ENCODE data around the gene TNFRSF11A.
A peak's percentile ranks its signal among the peaks of the same experiment; 100 is the strongest.

TNFRSF11A gene

DNA sequence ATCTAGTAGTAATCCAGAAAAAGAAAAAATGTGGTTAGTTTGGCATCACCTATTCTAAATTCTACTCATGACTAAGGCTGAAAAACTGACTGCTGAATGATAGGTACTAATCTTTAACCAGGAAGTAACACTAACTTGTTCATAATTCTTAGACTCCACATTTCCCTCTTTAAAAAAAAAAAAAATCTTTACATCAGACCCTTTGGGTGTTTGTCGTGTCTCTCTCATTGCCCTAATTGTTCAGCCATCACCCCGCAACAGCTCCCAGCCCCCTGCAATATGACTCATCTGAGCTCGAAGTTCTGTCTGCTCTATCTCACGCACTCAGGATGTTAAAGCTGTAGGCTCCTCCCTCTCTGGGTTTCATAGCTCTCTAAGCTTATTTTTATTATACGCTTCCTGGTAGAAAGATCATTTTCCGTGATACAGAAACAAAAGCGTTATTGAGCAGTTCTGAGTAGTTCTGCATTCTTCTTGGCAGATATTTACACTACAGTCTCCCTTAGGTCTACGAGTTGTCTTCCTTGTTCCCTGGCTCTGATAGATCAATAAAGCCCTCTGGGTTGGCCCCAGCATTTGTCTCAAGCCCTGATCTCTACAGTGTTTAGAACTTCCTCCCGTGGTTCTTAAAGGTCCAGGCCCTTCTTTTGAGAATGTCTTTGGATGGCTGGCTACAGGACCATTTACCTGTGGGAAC, 95.6 kb downstream of the TNFRSF11A start:
- peak; percentile 80 for DNase-seq

DNA sequence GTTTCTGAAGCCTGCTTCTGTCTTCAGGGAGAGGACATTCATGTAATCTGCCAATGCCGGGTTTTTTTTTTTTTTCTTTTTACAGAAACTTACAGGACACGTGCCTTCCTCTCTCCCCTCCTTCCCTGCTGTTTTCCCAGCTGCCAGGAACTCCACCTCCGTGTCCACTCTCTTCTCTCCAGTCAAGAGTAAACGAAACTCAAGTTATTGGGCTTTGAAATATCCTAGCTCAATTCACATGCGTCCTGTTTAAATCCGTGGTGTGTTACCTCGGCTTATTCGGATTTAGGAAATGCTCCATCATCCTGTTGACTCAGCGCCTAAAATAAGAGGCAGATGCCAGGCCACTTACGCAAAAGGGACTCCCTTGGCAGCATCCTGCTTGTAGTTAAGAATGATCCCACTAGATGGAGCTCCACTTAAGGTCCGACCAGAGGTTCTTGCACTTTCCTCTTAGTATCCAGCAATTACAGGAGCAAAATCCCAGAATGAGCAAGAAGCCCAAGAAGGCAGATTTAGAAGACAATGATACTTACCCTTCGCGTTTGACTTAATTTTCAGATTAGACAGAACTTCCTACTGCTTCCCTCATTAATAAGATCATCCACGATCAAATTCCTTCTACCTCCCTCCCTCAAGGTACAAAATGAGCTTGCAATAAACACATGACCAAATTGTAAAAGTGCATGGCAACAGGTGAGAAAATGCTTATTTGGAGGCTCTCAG, 100.5 kb downstream of the TNFRSF11A start:
- peak; percentile 43 for DNase-seq

DNA sequence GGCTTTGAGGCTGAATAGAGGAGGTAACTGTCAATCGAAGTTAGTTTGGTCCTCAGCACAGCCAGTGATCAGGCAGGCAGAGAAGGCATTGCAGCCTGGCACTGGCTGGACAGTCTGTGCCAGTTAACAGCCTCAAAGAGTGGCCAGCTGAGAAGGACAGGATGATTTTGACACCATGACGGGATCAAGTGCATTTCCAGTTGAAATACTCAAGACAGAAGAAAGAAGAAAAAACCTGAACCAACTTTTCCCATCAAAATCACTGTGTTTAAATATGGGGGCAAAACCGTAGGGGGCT, 101.0 kb downstream of the TNFRSF11A start:
- DNase-seq: no peak

- DNase-seq: no peak
Measured at GRCh38 chr18:62432176-62432575, 107.1 kb downstream of the TNFRSF11A start.

GRCh38 chr18:62434798-62435197, 109.7 kb downstream of the TNFRSF11A start:
- DNase-seq: no peak

- no peak for DNase-seq
Measured at GRCh38 chr18:62435435-62436031, 110.4 kb downstream of the TNFRSF11A start.

DNA sequence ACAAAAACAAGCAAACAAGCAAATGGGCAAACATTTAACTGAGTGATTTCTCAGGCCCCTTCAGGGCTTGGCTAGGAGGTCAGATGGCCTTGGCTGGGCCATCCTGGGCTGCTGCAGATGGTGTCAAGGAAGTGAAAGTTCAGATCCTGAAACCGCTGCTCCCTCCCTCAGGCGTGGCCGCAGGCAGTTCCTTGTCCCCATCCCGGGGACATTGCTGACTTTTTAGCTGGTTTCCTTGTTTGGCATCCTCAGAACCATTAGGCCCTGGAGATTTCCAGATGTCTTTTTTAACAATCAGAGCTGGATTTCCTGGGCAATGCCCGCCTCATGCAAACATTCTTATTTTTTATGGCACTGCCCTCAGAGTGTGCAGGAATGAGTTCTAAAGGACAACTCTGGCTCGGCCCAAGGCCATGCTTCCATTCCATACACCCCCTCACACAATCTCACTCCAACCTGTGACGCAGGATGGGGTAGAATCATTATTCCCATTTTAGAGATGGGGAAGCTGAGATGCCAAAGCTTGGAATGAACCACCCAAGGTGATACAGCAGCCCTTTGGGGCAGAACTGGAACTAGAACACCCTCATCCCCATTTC, 111.6 kb downstream of the TNFRSF11A start:
- DNase-seq: no peak

DNA sequence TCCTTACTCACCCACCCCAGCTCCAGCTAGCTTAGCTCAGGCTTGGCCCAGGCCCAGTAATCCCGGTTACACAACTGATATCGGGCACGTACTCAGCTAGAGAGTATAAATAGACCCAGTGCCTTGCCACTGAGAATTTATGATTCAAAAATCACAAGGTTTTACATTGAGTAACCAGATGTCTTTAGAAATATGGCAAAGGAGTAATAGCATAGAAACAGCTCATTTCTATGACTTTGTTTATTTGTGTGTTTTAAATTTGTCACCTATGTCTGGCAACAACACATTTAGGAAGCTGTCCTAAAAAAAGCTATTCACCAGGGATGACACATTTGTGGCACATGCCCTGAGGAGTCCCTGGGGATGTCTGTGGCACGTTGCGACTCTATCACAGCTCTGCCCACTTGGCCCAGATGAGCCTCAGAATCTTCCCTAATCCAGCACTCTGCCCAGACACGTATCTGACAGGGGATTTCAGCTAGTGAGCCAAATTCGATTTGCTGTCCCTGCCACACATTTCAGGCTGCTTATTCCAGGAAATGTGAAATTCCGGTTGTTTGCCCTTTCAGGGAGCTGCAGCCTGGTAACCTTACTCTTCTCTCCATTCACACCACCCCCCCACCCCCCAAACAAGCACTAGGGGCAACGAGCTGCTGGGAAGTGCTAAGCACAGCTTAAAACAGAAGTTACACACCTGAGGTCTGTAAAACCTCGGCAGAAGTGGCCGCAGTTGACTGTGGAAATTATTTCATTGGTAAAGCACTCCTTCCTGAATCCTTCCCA, 112.3 kb downstream of the TNFRSF11A start:
- no peak for DNase-seq

GRCh38 chr18:62438018-62438329, 112.9 kb downstream of the TNFRSF11A start:
- no peak for DNase-seq

- DNase-seq: no peak
Measured at GRCh38 chr18:62438402-62438801, 113.3 kb downstream of the TNFRSF11A start.

GRCh38 chr18:62438866-62439265, 113.8 kb downstream of the TNFRSF11A start:
- DNase-seq: no peak

Data from activated naive CD4-positive, alpha-beta T cell treated with Interleukin-2 at 50 U/mL for 16 hours (primary cell).